OCI-LY7 (cell line): ENCODE results near the gene HLA-DPB1. TPM values are rescaled to one million over a fixed set of nuclear protein-coding genes. Genes with fewer than 3 reads are reported as not detected.

ENCODE experiments used
- BruUV-seq: library from RNA; stranded (reverse); fragments of 400-500 nt; replicated peaks from 2 replicates; lab custom pipeline; 2021; lab: Mats Ljungman, UMichigan
- CTCF ChIA-PET: fragments of 300-600 bp; sonication (Branson Sonifier 250); formaldehyde crosslinking; loops from one replicate; lab custom pipeline; 2022; ENCODE audit warnings: antibody characterized with exemption; ENCODE audit not compliant: unreplicated experiment; lab: Charles Lee
- POLR2A ChIA-PET: fragments of 300-600 bp; sonication (Branson Sonifier 250); formaldehyde crosslinking; loops from one replicate; lab custom pipeline; 2022; ENCODE audit warnings: antibody characterized with exemption; lab: Charles Lee
- DNase-seq: peaks from one replicate; pipeline ENCODE4 v3.0.0-alpha.2; 2015; ENCODE audit warnings: low spot score
- H2AFZ ChIP-seq: fragments of 200-600 bp; sonication (generic), shearing (Covaris generic); 2 replicates; pipeline ENCODE4 v1.6.1; 2014; ENCODE audit warnings: mild to moderate bottlenecking, antibody characterized with exemption, low read length, moderate library complexity
- H3K27ac ChIP-seq: fragments of 200-600 bp; sonication (generic); 2 replicates; pipeline ENCODE4 v1.5.1; 2014; ENCODE audit warnings: mixed run types, low read depth, mild to moderate bottlenecking, moderate library complexity, low read length, inconsistent platforms; ENCODE audit not compliant: poor library complexity, severe bottlenecking
- H3K36me3 ChIP-seq: fragments of 200-600 bp; sonication (generic); 2 replicates; pipeline ENCODE4 v1.6.1; 2014; ENCODE audit warnings: mild to moderate bottlenecking, antibody characterized with exemption, low read length, moderate library complexity, mixed read lengths; ENCODE audit not compliant: insufficient read depth
- H3K4me1 ChIP-seq: fragments of 200-600 bp; sonication (generic); 2 replicates; pipeline ENCODE4 v1.5.1; 2014; ENCODE audit warnings: mild to moderate bottlenecking, low read length; ENCODE audit not compliant: insufficient read depth, poor library complexity, severe bottlenecking
- H3K4me2 ChIP-seq: fragments of 200-600 bp; sonication (generic); 2 replicates; pipeline ENCODE4 v1.6.1; 2014; ENCODE audit warnings: mild to moderate bottlenecking, low read length
- H3K4me3 ChIP-seq: fragments of 200-600 bp; sonication (generic); 2 replicates; pipeline ENCODE4 v1.5.1; 2014; ENCODE audit warnings: mild to moderate bottlenecking, low read depth, low read length; ENCODE audit not compliant: poor library complexity, severe bottlenecking
- H3K79me2 ChIP-seq: fragments of 200-600 bp; sonication (generic); 2 replicates; pipeline ENCODE4 v1.6.1; 2016; ENCODE audit warnings: low read depth, mild to moderate bottlenecking, low read length, moderate library complexity, mixed read lengths; ENCODE audit not compliant: insufficient read depth
- H3K9me2 ChIP-seq: fragments of 200-600 bp; sonication (generic); 2 replicates; pipeline ENCODE4 v1.6.1; 2016; ENCODE audit warnings: mild to moderate bottlenecking, low read length, mixed read lengths; ENCODE audit not compliant: insufficient read depth
- H3K9me3 ChIP-seq: fragments of 200-600 bp; sonication (generic); 2 replicates; pipeline ENCODE4 v1.6.1; 2014; ENCODE audit warnings: mild to moderate bottlenecking, mixed run types, low read length, mixed read lengths
- H4K20me1 ChIP-seq: fragments of 200-600 bp; sonication (generic); 2 replicates; pipeline ENCODE4 v1.6.1; 2014; ENCODE audit warnings: mild to moderate bottlenecking, antibody characterized with exemption, low read length, moderate library complexity, mixed read lengths; ENCODE audit not compliant: insufficient read depth
- CTCF ChIP-seq: fragments of 200-600 bp; sonication (generic); conservative IDR thresholded peaks from 2 replicates; pipeline ENCODE4 v1.5.1; 2014; ENCODE audit warnings: mild to moderate bottlenecking, antibody characterized with exemption, low read length, moderate library complexity, mixed read lengths
- EZH2phosphoT487 ChIP-seq: fragments of 200-600 bp; sonication (generic); IDR thresholded peaks from 2 replicates; pipeline ENCODE4 v1.6.1; 2018; ENCODE audit warnings: low read depth, borderline replicate concordance, mild to moderate bottlenecking, mixed run types, antibody characterized with exemption, low read length, moderate library complexity, mixed read lengths
- intact Hi-C: fragments of 100-400 bp; cut with micrococcal nuclease; formaldehyde crosslinking; loops from one replicate; pipeline ENCODE4 v1.10.0; 2022; ENCODE audit not compliant: unreplicated experiment
- total RNA-seq, 2 experiments: library from RNA; depleted of rRNA in 1 of 2; stranded (reverse); fragments of >200 nt in 1 of 2; shearing (Covaris generic) in 1 of 2; gene quantifications; 2 replicates each; pipeline ENCODE4 v1.2.3, GENCODE V29; 2014 to 2022

HLA-DPB1 gene
- total RNA-seq, 2 experiments from 2014 or later: 74.5 to 117 TPM

- peaks cover 18% of the 10 kb centered on the region for H3K4me1 ChIP-seq
- no peak for DNase-seq
- BruUV-seq: no TSS peak
- no peak overlapping the region for H3K4me3 ChIP-seq
- POLR2A ChIA-PET: no interaction called here
- H3K79me2 ChIP-seq: peaks cover 46% of the 10 kb centered on the region
- H2AFZ ChIP-seq: no peak overlapping the region
- H4K20me1 ChIP-seq: peaks cover 12% of the 10 kb centered on the region; the same call in 1 of the 2 replicates
- H3K9me3 ChIP-seq: no peaks in the 10 kb centered on the region
- intact Hi-C loops: no loop called here
- H3K9me2 ChIP-seq: no peaks in the 10 kb centered on the region
- CTCF ChIA-PET: no interaction called here
- H3K27ac ChIP-seq: no peak overlapping the region
- H3K4me2 ChIP-seq: no peak overlapping the region
- TF ChIP-seq CTCF: peak; percentile 41; the same call in 1 of the 2 replicates
- no peak for TF ChIP-seq EZH2phosphoT487
- peaks cover 81% of the 10 kb centered on the region for H3K36me3 ChIP-seq
Observed at GRCh38 chr6:33069021-33069738, 6.6 kb upstream of the HLA-DPB1 start.

GRCh38 chr6:33070909-33071308 lies 4.9 kb upstream of the HLA-DPB1 start:
- intact Hi-C loops: no loop called here
- peaks cover 64% of the 10 kb centered on the region for H3K36me3 ChIP-seq
- BruUV-seq: no TSS peak
- POLR2A ChIA-PET: interaction anchor here (0.5 to 5.4 kb wide), 4 partner anchors 9 to 128 kb away, joined by 3 to 75 read pairs (median 3); no protein-coding TSS in a partner anchor
- peaks cover 31% of the 10 kb centered on the region for H3K4me1 ChIP-seq
- H3K4me3 ChIP-seq: peak overlapping the region; percentile 80
- no peak overlapping the region for H3K27ac ChIP-seq
- H4K20me1 ChIP-seq: peaks cover 12% of the 10 kb centered on the region; the same call in 1 of the 2 replicates
- H3K9me3 ChIP-seq: no peaks in the 10 kb centered on the region
- H3K4me2 ChIP-seq: peak overlapping the region; percentile 84
- no peaks in the 10 kb centered on the region for H3K9me2 ChIP-seq
- CTCF ChIA-PET: no interaction called here
- peaks cover 57% of the 10 kb centered on the region for H3K79me2 ChIP-seq
- TF ChIP-seq CTCF: no peak
- TF ChIP-seq EZH2phosphoT487: no peak
- no peak overlapping the region for H2AFZ ChIP-seq
- no peak for DNase-seq

- POLR2A ChIA-PET: interaction anchor here (0.5 to 5.4 kb wide), 7 partner anchors 9 to 1410 kb away, joined by 3 to 75 read pairs (median 3); no protein-coding TSS in a partner anchor
- peak overlapping the region; percentile 80 for H3K4me3 ChIP-seq
- no peak overlapping the region for H2AFZ ChIP-seq
- TF ChIP-seq CTCF: no peak
- no peak for TF ChIP-seq EZH2phosphoT487
- peaks cover 31% of the 10 kb centered on the region for H3K4me1 ChIP-seq
- peaks cover 63% of the 10 kb centered on the region for H3K79me2 ChIP-seq
- no peaks in the 10 kb centered on the region for H3K9me2 ChIP-seq
- H4K20me1 ChIP-seq: peaks cover 12% of the 10 kb centered on the region; the same call in 1 of the 2 replicates
- DNase-seq: no peak
- peak overlapping the region; percentile 84 for H3K4me2 ChIP-seq
- peaks cover 57% of the 10 kb centered on the region for H3K36me3 ChIP-seq
- intact Hi-C loops: no loop called here
- BruUV-seq: no TSS peak
- H3K27ac ChIP-seq: peak overlapping the region; percentile 88
- H3K9me3 ChIP-seq: no peaks in the 10 kb centered on the region
- CTCF ChIA-PET: no interaction called here
Observed at GRCh38 chr6:33071569-33071968, 4.2 kb upstream of the HLA-DPB1 start.
